ENCODE measurements around the gene NOS1AP.

GRCh38 chr1:162242804-162243203 is 173.3 kb downstream of the NOS1AP start:
- TF ChIP-seq EZH2 (optimal IDR thresholded peaks at IDR 0.05; ENCODE audit: low read depth, low read length) (no peak), EZH2phosphoT487 (IDR thresholded peaks at IDR 0.05; ENCODE audit: low read length) (no peak)
- TF ChIP-seq, protein P1, sequence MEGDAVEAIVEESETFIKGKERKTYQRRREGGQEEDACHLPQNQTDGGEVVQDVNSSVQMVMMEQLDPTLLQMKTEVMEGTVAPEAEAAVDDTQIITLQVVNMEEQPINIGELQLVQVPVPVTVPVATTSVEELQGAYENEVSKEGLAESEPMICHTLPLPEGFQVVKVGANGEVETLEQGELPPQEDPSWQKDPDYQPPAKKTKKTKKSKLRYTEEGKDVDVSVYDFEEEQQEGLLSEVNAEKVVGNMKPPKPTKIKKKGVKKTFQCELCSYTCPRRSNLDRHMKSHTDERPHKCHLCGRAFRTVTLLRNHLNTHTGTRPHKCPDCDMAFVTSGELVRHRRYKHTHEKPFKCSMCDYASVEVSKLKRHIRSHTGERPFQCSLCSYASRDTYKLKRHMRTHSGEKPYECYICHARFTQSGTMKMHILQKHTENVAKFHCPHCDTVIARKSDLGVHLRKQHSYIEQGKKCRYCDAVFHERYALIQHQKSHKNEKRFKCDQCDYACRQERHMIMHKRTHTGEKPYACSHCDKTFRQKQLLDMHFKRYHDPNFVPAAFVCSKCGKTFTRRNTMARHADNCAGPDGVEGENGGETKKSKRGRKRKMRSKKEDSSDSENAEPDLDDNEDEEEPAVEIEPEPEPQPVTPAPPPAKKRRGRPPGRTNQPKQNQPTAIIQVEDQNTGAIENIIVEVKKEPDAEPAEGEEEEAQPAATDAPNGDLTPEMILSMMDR (IDR thresholded peaks at IDR 0.05; ENCODE audit: low read length), result no peak
